ENCODE measurements around the gene LAMTOR3. TPM values are rescaled to one million over a fixed set of nuclear protein-coding genes. Genes with fewer than 3 reads are reported as not detected.

Gene LAMTOR3
- total and polyA plus RNA-seq, 9 of the 15 experiments (the other 6 are each of a cell fraction or from before 2014, with no cell fraction given): 17.9 to 146 (median 59.4) TPM

DNA sequence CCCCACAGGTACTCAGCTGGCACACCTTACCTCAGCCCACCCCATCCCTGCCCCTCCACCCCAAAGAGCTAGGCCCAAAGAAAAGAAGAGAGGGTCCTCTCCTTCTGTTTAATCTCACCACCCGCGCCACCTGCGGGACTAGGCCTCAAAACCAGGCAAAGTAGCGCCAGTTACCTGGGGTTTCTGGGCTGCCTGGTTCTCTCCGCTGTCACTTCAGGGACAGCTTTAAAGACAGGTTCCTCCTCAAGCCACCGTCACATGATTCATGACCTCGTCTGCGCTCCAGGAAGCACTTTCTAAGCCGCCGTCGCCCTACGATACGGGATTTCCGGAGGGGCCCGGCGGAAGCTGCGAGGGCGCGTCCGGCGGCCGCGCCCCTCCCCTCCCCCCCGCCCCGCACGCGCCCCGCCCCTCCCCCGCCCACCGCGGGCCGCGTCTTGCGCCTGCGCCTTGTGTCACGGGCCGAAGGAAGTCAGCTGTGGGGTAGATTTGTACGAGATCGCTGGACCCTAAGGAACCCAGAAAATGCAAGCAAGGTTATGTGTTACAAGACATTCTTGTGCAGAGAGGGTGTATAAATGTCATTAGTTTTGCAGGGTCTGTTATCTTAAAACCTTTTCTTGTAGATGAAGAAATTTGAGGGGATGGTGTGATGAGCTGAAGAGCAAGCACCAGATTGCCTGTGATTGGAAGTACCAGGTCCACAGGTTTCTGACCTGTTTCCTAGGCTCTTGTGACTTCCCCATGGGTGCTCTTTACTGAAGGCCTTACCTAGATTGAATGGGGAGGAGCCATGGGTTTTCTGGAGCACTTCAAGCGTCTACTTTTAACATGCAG, at the start of gene LAMTOR3 (continued):
- TF ChIP-seq, protein P1, sequence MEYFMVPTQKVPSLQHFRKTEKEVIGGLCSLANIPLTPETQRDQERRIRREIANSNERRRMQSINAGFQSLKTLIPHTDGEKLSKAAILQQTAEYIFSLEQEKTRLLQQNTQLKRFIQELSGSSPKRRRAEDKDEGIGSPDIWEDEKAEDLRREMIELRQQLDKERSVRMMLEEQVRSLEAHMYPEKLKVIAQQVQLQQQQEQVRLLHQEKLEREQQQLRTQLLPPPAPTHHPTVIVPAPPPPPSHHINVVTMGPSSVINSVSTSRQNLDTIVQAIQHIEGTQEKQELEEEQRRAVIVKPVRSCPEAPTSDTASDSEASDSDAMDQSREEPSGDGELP (CRISPR knock-in tag; IDR thresholded peaks at IDR 0.05; ENCODE audit: borderline replicate concordance): peak; percentile 80
- TF ChIP-seq NFE2L1 (tag; IDR thresholded peaks at IDR 0.05; ENCODE audit: borderline replicate concordance, low read depth) (no peak), ZNF586 (CRISPR knock-in tag; conservative IDR thresholded peaks at IDR 0.05) (no peak), RFX5 (IDR thresholded peaks at IDR 0.05; ENCODE audit: low read depth, low read length) (no peak), PPARD (CRISPR knock-in tag; IDR thresholded peaks at IDR 0.05) (no peak), MTA3 (IDR thresholded peaks at IDR 0.05; ENCODE audit: borderline replicate concordance) (no peak), NFE2 (IDR thresholded peaks at IDR 0.05; ENCODE audit: low read depth) (no peak), CBFB (CRISPR knock-in tag; IDR thresholded peaks at IDR 0.05) (no peak), SP1 (CRISPR knock-in tag; IDR thresholded peaks at IDR 0.05) (no peak), POLR2AphosphoS5 (IDR thresholded peaks at IDR 0.05; ENCODE audit: control insufficient read depth, insufficient read depth, low read depth, low read length) (peak; percentile 61; the same call in 1 of the 2 replicates), ILK (tag; IDR thresholded peaks at IDR 0.05; ENCODE audit: borderline replicate concordance, low read depth) (no peak), THRAP3 (IDR thresholded peaks at IDR 0.05; ENCODE audit: borderline replicate concordance) (no peak), GTF2A2 (tag; IDR thresholded peaks at IDR 0.05) (no peak), PTBP1 (IDR thresholded peaks at IDR 0.05; ENCODE audit: low read depth, low read length) (no peak), STAT5A (IDR thresholded peaks at IDR 0.05; ENCODE audit: borderline replicate concordance, low read length) (no peak)
- TF ChIP-seq, protein P2, sequence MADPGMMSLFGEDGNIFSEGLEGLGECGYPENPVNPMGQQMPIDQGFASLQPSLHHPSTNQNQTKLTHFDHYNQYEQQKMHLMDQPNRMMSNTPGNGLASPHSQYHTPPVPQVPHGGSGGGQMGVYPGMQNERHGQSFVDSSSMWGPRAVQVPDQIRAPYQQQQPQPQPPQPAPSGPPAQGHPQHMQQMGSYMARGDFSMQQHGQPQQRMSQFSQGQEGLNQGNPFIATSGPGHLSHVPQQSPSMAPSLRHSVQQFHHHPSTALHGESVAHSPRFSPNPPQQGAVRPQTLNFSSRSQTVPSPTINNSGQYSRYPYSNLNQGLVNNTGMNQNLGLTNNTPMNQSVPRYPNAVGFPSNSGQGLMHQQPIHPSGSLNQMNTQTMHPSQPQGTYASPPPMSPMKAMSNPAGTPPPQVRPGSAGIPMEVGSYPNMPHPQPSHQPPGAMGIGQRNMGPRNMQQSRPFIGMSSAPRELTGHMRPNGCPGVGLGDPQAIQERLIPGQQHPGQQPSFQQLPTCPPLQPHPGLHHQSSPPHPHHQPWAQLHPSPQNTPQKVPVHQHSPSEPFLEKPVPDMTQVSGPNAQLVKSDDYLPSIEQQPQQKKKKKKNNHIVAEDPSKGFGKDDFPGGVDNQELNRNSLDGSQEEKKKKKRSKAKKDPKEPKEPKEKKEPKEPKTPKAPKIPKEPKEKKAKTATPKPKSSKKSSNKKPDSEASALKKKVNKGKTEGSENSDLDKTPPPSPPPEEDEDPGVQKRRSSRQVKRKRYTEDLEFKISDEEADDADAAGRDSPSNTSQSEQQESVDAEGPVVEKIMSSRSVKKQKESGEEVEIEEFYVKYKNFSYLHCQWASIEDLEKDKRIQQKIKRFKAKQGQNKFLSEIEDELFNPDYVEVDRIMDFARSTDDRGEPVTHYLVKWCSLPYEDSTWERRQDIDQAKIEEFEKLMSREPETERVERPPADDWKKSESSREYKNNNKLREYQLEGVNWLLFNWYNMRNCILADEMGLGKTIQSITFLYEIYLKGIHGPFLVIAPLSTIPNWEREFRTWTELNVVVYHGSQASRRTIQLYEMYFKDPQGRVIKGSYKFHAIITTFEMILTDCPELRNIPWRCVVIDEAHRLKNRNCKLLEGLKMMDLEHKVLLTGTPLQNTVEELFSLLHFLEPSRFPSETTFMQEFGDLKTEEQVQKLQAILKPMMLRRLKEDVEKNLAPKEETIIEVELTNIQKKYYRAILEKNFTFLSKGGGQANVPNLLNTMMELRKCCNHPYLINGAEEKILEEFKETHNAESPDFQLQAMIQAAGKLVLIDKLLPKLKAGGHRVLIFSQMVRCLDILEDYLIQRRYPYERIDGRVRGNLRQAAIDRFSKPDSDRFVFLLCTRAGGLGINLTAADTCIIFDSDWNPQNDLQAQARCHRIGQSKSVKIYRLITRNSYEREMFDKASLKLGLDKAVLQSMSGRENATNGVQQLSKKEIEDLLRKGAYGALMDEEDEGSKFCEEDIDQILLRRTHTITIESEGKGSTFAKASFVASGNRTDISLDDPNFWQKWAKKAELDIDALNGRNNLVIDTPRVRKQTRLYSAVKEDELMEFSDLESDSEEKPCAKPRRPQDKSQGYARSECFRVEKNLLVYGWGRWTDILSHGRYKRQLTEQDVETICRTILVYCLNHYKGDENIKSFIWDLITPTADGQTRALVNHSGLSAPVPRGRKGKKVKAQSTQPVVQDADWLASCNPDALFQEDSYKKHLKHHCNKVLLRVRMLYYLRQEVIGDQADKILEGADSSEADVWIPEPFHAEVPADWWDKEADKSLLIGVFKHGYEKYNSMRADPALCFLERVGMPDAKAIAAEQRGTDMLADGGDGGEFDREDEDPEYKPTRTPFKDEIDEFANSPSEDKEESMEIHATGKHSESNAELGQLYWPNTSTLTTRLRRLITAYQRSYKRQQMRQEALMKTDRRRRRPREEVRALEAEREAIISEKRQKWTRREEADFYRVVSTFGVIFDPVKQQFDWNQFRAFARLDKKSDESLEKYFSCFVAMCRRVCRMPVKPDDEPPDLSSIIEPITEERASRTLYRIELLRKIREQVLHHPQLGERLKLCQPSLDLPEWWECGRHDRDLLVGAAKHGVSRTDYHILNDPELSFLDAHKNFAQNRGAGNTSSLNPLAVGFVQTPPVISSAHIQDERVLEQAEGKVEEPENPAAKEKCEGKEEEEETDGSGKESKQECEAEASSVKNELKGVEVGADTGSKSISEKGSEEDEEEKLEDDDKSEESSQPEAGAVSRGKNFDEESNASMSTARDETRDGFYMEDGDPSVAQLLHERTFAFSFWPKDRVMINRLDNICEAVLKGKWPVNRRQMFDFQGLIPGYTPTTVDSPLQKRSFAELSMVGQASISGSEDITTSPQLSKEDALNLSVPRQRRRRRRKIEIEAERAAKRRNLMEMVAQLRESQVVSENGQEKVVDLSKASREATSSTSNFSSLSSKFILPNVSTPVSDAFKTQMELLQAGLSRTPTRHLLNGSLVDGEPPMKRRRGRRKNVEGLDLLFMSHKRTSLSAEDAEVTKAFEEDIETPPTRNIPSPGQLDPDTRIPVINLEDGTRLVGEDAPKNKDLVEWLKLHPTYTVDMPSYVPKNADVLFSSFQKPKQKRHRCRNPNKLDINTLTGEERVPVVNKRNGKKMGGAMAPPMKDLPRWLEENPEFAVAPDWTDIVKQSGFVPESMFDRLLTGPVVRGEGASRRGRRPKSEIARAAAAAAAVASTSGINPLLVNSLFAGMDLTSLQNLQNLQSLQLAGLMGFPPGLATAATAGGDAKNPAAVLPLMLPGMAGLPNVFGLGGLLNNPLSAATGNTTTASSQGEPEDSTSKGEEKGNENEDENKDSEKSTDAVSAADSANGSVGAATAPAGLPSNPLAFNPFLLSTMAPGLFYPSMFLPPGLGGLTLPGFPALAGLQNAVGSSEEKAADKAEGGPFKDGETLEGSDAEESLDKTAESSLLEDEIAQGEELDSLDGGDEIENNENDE (IDR thresholded peaks at IDR 0.05; ENCODE audit: low read depth, low read length): no peak
